NB4 (cell line): ENCODE data around the gene TFG.

Experiments used
- MYC ChIP-seq: IDR thresholded peaks from 2 replicates; pipeline ENCODE4 v1.6.1; 2011; ENCODE audit warnings: low read depth, low read length
- POLR2A ChIP-seq: IDR thresholded peaks from 2 replicates; pipeline ENCODE4 v1.6.1; 2011; ENCODE audit warnings: mild to moderate bottlenecking; ENCODE audit not compliant: insufficient read length; ENCODE audit errors: extremely low read depth
- TF ChIP-seq, protein P1 (sequence below): IDR thresholded peaks from one replicate; pipeline ENCODE4 v1.5.1; 2012; ENCODE audit warnings: low read depth, low read length
- TF ChIP-seq, protein P2 (sequence below): IDR thresholded peaks from 2 replicates; pipeline ENCODE4 v1.6.1; 2011; ENCODE audit warnings: low read depth, low read length

DNA sequence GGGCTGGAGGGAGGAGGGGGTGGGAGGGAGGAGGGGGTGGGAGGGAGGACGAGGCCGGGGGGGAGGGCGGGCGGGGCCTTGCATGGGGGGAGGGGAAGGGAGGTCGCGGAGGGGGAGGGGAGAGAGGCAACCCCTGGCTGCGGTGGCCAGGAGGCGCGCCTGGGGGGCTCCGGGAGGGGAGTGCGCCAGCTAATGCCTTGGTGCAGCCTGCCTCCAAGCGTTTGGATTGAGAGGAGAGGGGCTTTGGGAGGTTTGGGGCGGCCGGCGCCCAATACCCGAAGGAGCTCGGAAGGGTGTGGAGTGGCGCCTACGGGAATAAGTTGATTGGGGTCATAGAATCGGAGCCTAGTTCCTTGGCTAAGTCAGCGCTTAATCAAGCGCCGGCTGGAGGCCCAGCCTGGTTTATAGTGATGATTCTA lies 557 bp downstream of the TFG start:
- TF ChIP-seq POLR2A: no peak
- TF ChIP-seq, protein P1, sequence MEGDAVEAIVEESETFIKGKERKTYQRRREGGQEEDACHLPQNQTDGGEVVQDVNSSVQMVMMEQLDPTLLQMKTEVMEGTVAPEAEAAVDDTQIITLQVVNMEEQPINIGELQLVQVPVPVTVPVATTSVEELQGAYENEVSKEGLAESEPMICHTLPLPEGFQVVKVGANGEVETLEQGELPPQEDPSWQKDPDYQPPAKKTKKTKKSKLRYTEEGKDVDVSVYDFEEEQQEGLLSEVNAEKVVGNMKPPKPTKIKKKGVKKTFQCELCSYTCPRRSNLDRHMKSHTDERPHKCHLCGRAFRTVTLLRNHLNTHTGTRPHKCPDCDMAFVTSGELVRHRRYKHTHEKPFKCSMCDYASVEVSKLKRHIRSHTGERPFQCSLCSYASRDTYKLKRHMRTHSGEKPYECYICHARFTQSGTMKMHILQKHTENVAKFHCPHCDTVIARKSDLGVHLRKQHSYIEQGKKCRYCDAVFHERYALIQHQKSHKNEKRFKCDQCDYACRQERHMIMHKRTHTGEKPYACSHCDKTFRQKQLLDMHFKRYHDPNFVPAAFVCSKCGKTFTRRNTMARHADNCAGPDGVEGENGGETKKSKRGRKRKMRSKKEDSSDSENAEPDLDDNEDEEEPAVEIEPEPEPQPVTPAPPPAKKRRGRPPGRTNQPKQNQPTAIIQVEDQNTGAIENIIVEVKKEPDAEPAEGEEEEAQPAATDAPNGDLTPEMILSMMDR: no peak
- TF ChIP-seq, protein P2, sequence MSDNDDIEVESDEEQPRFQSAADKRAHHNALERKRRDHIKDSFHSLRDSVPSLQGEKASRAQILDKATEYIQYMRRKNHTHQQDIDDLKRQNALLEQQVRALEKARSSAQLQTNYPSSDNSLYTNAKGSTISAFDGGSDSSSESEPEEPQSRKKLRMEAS: no peak
- no peak for TF ChIP-seq MYC
